HepG2 (cell line): ENCODE results near the gene UNC13D. TPM values are rescaled to one million over a fixed set of nuclear protein-coding genes. Genes with fewer than 3 reads are reported as not detected.

Experiments used
- ATAC-seq: fragments of 200-7000 bp; cut with Tn5 transposase; 3 replicates; pipeline ENCODE4 v1.9.1; 2020; ENCODE audit warnings: mild to moderate bottlenecking, moderate library complexity
- BruUV-seq: library from RNA; stranded (reverse); fragments of 400-500 nt; replicated peaks from 2 replicates; lab custom pipeline; 2021; lab: Mats Ljungman, UMichigan
- CTCF ChIA-PET: fragments of 300-600 bp; formaldehyde crosslinking; extraction: SDS; loops from one replicate; lab custom pipeline; 2021; ENCODE audit warnings: low total read pairs, inconsistent platforms, low intra/inter-chr PET ratio; lab: Yijun Ruan, JAX
- POLR2A ChIA-PET: fragments of 350-600 bp; sonication (Branson Sonifier 250); formaldehyde crosslinking; loops from one replicate; lab custom pipeline; 2020; ENCODE audit warnings: antibody characterized with exemption, inconsistent platforms; lab: Yijun Ruan, JAX
- DNase-seq: peaks from one replicate; pipeline ENCODE4 v3.0.0-alpha.2; 2015; ENCODE audit warnings: low spot score
- FAIRE-seq: peaks from 3 replicates; lab custom pipeline; 2011; peaks lifted over from hg19 to GRCh38; lab: Jason Lieb, UNC
- H2AFZ ChIP-seq: one replicate; pipeline ENCODE4 v1.6.1; 2011; ENCODE audit warnings: low read length, inconsistent platforms
- H3K27ac ChIP-seq: fragments of 300-600 bp; 3 replicates; pipeline ENCODE4 v1.8.0; 2011; ENCODE audit warnings: mixed run types, mild to moderate bottlenecking, mixed read lengths, low read length, inconsistent platforms; ENCODE audit not compliant: insufficient read depth; ENCODE audit errors: extremely low read length
- H3K27me3 ChIP-seq, 2 experiments: fragments of 200-600 bp in 1 of 2; 2 replicates in 1 of 2; 3 replicates in 1 of 2; pipeline versions ENCODE4 v1.6.0 to v1.8.0; 2011; ENCODE audit warnings: low read length in 2 of 2, mild to moderate bottlenecking in 2 of 2, moderate library complexity in 2 of 2, inconsistent platforms in 1 of 2; ENCODE audit not compliant: insufficient read depth in 2 of 2, control insufficient read depth in 1 of 2
- H3K36me3 ChIP-seq, 2 experiments: fragments of 200-600 bp in 1 of 2; replicated peaks in 1 of 2; 2 replicates in 1 of 2; 3 replicates in 1 of 2; pipeline versions ENCODE4 v1.5.1 to v1.8.0; 2011; ENCODE audit warnings: low read length in 2 of 2, inconsistent platforms in 1 of 2; ENCODE audit not compliant: insufficient read depth in 2 of 2, control insufficient read depth in 1 of 2
- H3K4me1 ChIP-seq: 2 replicates; pipeline ENCODE4 v1.5.1; 2012; ENCODE audit warnings: low read length, inconsistent platforms; ENCODE audit not compliant: insufficient read depth
- H3K4me2 ChIP-seq: 2 replicates; pipeline ENCODE4 v1.6.0; 2011; ENCODE audit warnings: low read depth, low read length, inconsistent platforms
- H3K4me3 ChIP-seq, 3 experiments: fragments of 200-600 bp in 1 of 3; sonication (generic), shearing (Covaris generic) in 1 of 3; replicated peaks in 1 of 3; 2 replicates each; pipeline ENCODE4 v1.5.1; 2011 to 2016; ENCODE audit warnings: low read length in 3 of 3, inconsistent platforms in 2 of 3, low read depth in 2 of 3, mild to moderate bottlenecking in 2 of 3, control low read depth in 1 of 3, mixed read lengths in 1 of 3; ENCODE audit not compliant: insufficient read depth in 1 of 3
- H3K79me2 ChIP-seq: one replicate; pipeline ENCODE4 v1.6.1; 2011; ENCODE audit warnings: low read length, inconsistent platforms; ENCODE audit not compliant: insufficient read depth
- H3K9ac ChIP-seq: 2 replicates; pipeline ENCODE4 v1.6.0; 2011; ENCODE audit warnings: mild to moderate bottlenecking, low read depth, low read length, inconsistent platforms; ENCODE audit not compliant: insufficient read depth
- H3K9me3 ChIP-seq: 2 replicates; pipeline ENCODE4 v1.5.1; 2012; ENCODE audit warnings: mild to moderate bottlenecking, low read length
- H4K20me1 ChIP-seq: 2 replicates; pipeline ENCODE4 v1.6.0; 2011; ENCODE audit warnings: inconsistent platforms, mild to moderate bottlenecking, low read length, moderate library complexity; ENCODE audit not compliant: insufficient read depth
- BHLHE40 ChIP-seq: IDR thresholded peaks from 2 replicates; pipeline ENCODE4 v1.6.1; 2011; ENCODE audit warnings: low read length, improper control_type of control experiment
- BORCS8-MEF2B ChIP-seq: sonication (generic); formaldehyde crosslinking; IDR thresholded peaks from 2 replicates; pipeline ENCODE4 v1.8.0; 2022; ENCODE audit warnings: mild to moderate bottlenecking, missing genetic modification reagents
- CBX1 ChIP-seq: IDR thresholded peaks from one replicate; pipeline ENCODE4 v1.6.1; 2016; ENCODE audit warnings: antibody characterized with exemption, low read depth
- HMG20B ChIP-seq: conservative IDR thresholded peaks from 2 replicates; pipeline ENCODE4 v1.6.1; 2016; ENCODE audit warnings: missing genetic modification reagents, missing compliant biosample characterization
- RARG ChIP-seq: sonication (generic); formaldehyde crosslinking; IDR thresholded peaks from 2 replicates; pipeline ENCODE4 v1.4.0; 2020; ENCODE audit warnings: low read depth, mild to moderate bottlenecking, missing genetic modification reagents
- SIX4 ChIP-seq: sonication (generic); formaldehyde crosslinking; IDR thresholded peaks from 2 replicates; pipeline ENCODE4 v1.4.0; 2020; ENCODE audit warnings: missing genetic modification reagents
- SNAI1 ChIP-seq: sonication (generic); formaldehyde crosslinking; IDR thresholded peaks from 2 replicates; pipeline ENCODE4 v1.5.0; 2020; ENCODE audit warnings: mild to moderate bottlenecking, missing genetic modification reagents, borderline replicate concordance
- SRSF9 ChIP-seq: fragments of 200-400 bp; formaldehyde crosslinking; IDR thresholded peaks from 2 replicates; pipeline ENCODE4 v1.6.1; 2018; ENCODE audit warnings: borderline replicate concordance, mild to moderate bottlenecking, low read depth, low read length; ENCODE audit not compliant: insufficient read depth, poor library complexity, severe bottlenecking
- THYN1 ChIP-seq: sonication (generic); formaldehyde crosslinking; IDR thresholded peaks from 2 replicates; pipeline ENCODE4 v1.8.1; 2023; ENCODE audit warnings: low read depth, mild to moderate bottlenecking, moderate library complexity, missing genetic modification reagents, borderline replicate concordance
- WGBS: methylation state at CpG from one replicate; pipeline ENCODE4 v1.1.6; 2017; ENCODE audit warnings: low lambda C conversion rate; 5-methylcytosine and 5-hydroxymethylcytosine counted together
- in situ Hi-C: cut with HindIII; loops from 2 replicates; pipeline ENCODE4 v1.10.0; 2017; ENCODE audit warnings: low pct_unique_long_range_greater_than_20kb; ENCODE audit not compliant: extremely low pct_ligation_motif_present
- intact Hi-C: fragments of 100-400 bp; cut with micrococcal nuclease; formaldehyde crosslinking; loops from one replicate; pipeline ENCODE4 v1.10.0; 2022; ENCODE audit not compliant: unreplicated experiment
- polyA plus RNA-seq, 8 experiments: library from polyadenylated mRNA; depleted of rRNA in 3 of 8; stranded (reverse) in 7 of 8; unstranded in 1 of 8; fragments of >200 nt; fragmentation: Illumina TruSeq in 4 of 8; extraction: Trizol in 4 of 8; gene quantifications; 2 replicates each; pipeline versions ENCODE4 v1.2.1 to v1.2.3, GENCODE V29; 2011 to 2016; ENCODE audit warnings: low read depth in 4 of 8, missing spikeins in 1 of 8, mixed read lengths in 1 of 8; ENCODE audit not compliant: insufficient read depth in 1 of 8
- total RNA-seq, 5 experiments: library from RNA; depleted of rRNA; stranded (reverse); fragments of >200 nt; fragmentation: Illumina TruSeq; extraction: Trizol; gene quantifications; 2 replicates each; pipeline ENCODE4 v1.2.3, GENCODE V29; 2016; ENCODE audit warnings: low read depth in 1 of 5
- TF ChIP-seq, protein P1 (sequence below): sonication (generic); formaldehyde crosslinking; IDR thresholded peaks from 2 replicates; pipeline ENCODE4 v1.4.0; 2020; ENCODE audit warnings: mild to moderate bottlenecking, missing genetic modification reagents
- TF ChIP-seq, protein P2 (sequence below): sonication (generic); formaldehyde crosslinking; IDR thresholded peaks from 2 replicates; pipeline ENCODE4 v1.4.0; 2020; ENCODE audit warnings: missing genetic modification reagents
- TF ChIP-seq, protein P3 (sequence below): sonication (generic); formaldehyde crosslinking; IDR thresholded peaks from 2 replicates; pipeline ENCODE4 v1.4.0; 2020; ENCODE audit warnings: mild to moderate bottlenecking, missing genetic modification reagents
- TF ChIP-seq, protein P4 (sequence below): sonication (generic); formaldehyde crosslinking; IDR thresholded peaks from 2 replicates; pipeline ENCODE4 v1.5.0; 2020; ENCODE audit warnings: mild to moderate bottlenecking, missing genetic modification reagents

UNC13D gene
- total and polyA plus RNA-seq, 2 of the 13 experiments (the other 11 are each of a cell fraction or from before 2014, with no cell fraction given), result 29.7 to 42.7 TPM

DNA sequence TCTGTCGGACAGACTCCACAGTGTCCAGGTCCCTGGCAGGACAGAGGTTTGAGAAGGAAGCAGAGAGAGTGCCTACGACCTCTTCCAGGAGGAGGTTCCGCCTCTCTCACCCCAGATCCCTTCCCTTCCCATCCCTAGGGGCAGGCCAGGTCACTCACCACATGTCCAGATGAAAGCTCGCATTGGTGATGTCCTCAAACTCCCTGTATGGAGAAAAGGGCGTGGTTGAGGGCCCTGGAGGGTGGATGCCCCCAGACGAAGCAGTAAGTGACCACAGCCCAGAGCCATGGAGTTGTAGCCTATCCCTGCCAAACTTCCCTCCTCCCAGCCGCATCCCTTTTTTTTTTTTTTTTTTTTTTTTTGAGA is 3.4 kb downstream of the UNC13D start:
- CTCF ChIA-PET, result no interaction called here
- in situ Hi-C loops (no loop called here), intact Hi-C loops (no loop called here)
- Histone ChIP-seq H3K4me3 (no peak overlapping the region), H3K36me3 (peaks cover 5 to 10% of the 10 kb centered on the region in 2 experiments; a peak in 4 of 5 replicates), H3K4me1 (peaks cover 29% of the 10 kb centered on the region), H2AFZ (no peak overlapping the region), H3K4me2 (no peak overlapping the region), H3K27ac (no peak overlapping the region), H4K20me1 (no peaks in the 10 kb centered on the region), H3K79me2 (no peaks in the 10 kb centered on the region), H3K27me3 (no peaks in the 10 kb centered on the region), H3K9ac (no peak overlapping the region), H3K9me3 (no peaks in the 10 kb centered on the region)
- DNase-seq, result no peak
- ATAC-seq, result no peak
- FAIRE-seq, result no peak
- BruUV-seq, result no TSS peak
- POLR2A ChIA-PET, result interaction anchor here (1.0 to 1.6 kb wide), 3 partner anchors 11 to 61 kb away, joined by 4 to 11 read pairs (median 5); a partner anchor contains a TSS
- 90% methylated on average over 7 of the region's 7 CpGs for WGBS
- TF ChIP-seq SIX4 (CRISPR knock-in tag) (no peak), BHLHE40 (no peak), BORCS8-MEF2B (CRISPR knock-in tag) (no peak), CBX1 (no peak), THYN1 (CRISPR knock-in tag) (no peak), RARG (no peak), SNAI1 (CRISPR knock-in tag) (no peak), SRSF9 (no peak), HMG20B (CRISPR knock-in tag) (no peak)
- TF ChIP-seq, protein P1, sequence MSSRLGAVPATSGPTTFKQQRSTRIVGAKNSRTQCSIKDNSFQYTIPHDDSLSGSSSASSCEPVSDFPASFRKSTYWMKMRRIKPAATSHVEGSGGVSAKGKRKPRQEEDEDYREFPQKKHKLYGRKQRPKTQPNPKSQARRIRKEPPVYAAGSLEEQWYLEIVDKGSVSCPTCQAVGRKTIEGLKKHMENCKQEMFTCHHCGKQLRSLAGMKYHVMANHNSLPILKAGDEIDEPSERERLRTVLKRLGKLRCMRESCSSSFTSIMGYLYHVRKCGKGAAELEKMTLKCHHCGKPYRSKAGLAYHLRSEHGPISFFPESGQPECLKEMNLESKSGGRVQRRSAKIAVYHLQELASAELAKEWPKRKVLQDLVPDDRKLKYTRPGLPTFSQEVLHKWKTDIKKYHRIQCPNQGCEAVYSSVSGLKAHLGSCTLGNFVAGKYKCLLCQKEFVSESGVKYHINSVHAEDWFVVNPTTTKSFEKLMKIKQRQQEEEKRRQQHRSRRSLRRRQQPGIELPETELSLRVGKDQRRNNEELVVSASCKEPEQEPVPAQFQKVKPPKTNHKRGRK (CRISPR knock-in tag), result no peak
- TF ChIP-seq, protein P2, sequence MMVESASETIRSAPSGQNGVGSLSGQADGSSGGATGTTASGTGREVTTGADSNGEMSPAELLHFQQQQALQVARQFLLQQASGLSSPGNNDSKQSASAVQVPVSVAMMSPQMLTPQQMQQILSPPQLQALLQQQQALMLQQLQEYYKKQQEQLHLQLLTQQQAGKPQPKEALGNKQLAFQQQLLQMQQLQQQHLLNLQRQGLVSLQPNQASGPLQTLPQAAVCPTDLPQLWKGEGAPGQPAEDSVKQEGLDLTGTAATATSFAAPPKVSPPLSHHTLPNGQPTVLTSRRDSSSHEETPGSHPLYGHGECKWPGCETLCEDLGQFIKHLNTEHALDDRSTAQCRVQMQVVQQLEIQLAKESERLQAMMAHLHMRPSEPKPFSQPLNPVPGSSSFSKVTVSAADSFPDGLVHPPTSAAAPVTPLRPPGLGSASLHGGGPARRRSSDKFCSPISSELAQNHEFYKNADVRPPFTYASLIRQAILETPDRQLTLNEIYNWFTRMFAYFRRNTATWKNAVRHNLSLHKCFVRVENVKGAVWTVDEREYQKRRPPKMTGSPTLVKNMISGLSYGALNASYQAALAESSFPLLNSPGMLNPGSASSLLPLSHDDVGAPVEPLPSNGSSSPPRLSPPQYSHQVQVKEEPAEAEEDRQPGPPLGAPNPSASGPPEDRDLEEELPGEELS, result no peak
- TF ChIP-seq, protein P3, sequence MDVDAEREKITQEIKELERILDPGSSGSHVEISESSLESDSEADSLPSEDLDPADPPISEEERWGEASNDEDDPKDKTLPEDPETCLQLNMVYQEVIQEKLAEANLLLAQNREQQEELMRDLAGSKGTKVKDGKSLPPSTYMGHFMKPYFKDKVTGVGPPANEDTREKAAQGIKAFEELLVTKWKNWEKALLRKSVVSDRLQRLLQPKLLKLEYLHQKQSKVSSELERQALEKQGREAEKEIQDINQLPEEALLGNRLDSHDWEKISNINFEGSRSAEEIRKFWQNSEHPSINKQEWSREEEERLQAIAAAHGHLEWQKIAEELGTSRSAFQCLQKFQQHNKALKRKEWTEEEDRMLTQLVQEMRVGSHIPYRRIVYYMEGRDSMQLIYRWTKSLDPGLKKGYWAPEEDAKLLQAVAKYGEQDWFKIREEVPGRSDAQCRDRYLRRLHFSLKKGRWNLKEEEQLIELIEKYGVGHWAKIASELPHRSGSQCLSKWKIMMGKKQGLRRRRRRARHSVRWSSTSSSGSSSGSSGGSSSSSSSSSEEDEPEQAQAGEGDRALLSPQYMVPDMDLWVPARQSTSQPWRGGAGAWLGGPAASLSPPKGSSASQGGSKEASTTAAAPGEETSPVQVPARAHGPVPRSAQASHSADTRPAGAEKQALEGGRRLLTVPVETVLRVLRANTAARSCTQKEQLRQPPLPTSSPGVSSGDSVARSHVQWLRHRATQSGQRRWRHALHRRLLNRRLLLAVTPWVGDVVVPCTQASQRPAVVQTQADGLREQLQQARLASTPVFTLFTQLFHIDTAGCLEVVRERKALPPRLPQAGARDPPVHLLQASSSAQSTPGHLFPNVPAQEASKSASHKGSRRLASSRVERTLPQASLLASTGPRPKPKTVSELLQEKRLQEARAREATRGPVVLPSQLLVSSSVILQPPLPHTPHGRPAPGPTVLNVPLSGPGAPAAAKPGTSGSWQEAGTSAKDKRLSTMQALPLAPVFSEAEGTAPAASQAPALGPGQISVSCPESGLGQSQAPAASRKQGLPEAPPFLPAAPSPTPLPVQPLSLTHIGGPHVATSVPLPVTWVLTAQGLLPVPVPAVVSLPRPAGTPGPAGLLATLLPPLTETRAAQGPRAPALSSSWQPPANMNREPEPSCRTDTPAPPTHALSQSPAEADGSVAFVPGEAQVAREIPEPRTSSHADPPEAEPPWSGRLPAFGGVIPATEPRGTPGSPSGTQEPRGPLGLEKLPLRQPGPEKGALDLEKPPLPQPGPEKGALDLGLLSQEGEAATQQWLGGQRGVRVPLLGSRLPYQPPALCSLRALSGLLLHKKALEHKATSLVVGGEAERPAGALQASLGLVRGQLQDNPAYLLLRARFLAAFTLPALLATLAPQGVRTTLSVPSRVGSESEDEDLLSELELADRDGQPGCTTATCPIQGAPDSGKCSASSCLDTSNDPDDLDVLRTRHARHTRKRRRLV (CRISPR knock-in tag), result no peak
- TF ChIP-seq, protein P4, sequence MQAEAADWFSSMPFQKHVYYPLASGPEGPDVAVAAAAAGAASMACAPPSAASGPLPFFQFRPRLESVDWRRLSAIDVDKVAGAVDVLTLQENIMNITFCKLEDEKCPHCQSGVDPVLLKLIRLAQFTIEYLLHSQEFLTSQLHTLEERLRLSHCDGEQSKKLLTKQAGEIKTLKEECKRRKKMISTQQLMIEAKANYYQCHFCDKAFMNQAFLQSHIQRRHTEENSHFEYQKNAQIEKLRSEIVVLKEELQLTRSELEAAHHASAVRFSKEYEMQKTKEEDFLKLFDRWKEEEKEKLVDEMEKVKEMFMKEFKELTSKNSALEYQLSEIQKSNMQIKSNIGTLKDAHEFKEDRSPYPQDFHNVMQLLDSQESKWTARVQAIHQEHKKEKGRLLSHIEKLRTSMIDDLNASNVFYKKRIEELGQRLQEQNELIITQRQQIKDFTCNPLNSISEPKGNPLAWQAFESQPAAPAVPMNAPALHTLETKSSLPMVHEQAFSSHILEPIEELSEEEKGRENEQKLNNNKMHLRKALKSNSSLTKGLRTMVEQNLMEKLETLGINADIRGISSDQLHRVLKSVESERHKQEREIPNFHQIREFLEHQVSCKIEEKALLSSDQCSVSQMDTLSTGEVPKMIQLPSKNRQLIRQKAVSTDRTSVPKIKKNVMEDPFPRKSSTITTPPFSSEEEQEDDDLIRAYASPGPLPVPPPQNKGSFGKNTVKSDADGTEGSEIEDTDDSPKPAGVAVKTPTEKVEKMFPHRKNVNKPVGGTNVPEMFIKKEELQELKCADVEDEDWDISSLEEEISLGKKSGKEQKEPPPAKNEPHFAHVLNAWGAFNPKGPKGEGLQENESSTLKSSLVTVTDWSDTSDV, result no peak
